ENCODE data around the gene EML3.
A peak's percentile ranks its signal among the peaks of the same experiment; 100 is the strongest.
"Not testable (repeated sequence)": the region's sequence is repeated elsewhere in the genome, so short reads cannot be mapped to it uniquely, and the experiment has no call there.

EML3 gene

DNA sequence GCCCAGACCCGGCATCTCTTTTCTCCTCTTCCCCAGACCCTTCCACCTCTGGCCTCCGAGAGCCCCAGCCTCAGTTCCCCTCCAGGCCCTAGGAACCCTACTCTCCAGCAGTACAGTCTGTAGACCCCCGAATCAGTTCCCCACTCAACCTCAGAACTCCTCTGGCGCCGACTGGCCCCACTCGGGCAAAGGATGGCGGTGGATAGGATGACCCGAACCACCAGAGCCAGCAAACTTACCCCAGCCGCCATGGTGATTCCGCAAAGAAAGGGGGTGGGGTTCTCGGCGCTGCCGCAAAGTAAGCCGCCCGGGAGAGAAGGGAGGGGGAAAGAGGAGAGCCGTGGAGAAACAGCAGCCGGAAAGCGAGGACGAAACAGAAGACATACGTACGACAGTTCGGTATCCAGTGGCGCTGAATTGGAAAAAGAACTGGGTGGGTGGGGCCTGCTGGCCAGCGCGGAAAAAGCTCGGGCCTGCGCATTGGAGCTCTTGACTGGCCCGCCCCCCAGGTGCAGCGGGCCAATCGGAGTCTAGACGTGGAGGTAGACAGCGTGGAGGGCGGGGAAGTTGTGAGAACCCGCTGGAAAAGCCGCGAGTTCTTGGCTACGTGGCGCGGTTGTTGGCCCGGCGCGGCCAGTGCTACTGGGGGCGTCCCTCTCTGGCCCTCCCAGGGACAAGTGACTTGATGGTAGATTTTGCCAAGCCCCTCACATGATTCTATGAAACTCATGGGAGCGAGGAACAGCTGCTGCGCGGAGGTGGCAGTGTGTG, 38.8 kb downstream of the EML3 start, which contains the start of gene EEF1G:
Gene EEF1G, minus strand, starts transcription at position 300 of the 771 bp plus-strand sequence. Its CDS starts 49 bp downstream, at position 251.
- peak; percentile 97 to 98 for DNase-seq (ENCODE audit: low read depth in 2 of 2)

DNA sequence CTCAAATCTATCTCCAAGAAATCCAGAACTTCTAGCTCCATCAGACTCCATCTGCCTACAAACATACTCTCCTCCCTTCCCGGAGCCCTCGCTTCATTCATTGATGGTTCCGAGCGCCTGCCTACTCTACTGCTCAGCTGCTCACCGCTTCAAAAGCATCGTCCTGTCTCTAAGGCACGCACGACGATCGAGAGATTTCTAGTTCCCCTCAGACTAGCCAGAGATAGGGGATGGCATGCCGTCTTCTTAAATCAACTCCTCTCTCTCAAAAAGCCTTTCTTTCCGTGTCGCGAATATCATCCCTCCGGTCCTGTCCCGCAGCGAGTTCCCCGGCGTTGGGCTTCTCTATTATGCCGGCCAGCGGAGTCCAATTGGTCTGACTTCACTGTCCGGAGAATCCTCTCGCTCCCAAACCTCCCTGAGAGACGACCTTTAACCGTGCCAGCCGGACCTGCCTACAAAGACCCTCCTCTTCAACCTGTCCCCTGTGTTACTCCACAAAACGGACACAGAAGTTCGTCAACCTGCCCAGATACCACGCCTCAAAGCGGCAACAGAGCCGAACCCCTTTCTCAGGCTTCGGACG, 39.5 kb downstream of the EML3 start:
- peak in 1 of 2 donors; percentile 3 for DNase-seq (ENCODE audit: low read depth in 2 of 2)

DNA sequence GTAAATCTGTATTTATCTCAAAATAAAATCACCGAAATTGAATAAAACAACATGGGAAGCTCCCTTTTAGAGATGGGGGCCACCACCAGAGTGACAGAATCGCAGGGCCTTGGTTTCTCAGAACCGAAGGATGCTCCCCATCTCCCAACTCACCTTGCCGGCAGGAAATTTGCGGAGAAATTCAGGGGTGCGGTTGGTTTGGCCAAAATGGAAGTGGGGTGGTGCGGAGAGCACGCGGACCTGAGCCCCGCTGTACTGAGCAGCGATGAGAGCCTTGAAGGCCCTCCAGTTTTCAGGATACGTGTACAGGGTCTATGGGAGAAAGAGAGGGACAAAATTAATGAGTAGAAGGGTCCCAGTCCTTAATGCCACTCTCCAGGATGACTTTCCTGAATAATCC, 40.1 kb downstream of the EML3 start:
- no peak for DNase-seq (ENCODE audit: low read depth in 2 of 2)

DNA sequence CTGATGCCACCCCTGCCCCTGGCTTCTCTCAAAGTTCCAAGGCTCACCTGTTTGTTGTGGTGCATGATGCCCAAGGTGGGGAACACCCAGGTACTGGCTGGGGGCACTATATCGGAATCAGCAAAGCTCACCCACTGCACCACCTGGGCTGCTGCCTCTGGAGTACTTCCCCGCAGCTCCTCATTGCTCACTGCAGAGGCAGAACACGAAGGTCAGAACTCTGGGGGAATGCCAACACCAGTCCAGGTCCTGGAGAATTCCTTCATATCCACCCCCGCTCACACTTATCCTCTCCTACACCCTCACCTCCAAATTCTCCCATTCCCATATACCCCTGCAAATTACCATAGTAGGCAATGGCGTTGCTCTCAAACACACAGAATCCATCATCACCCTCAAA, 41.1 kb downstream of the EML3 start:
- not testable (repeated sequence) for DNase-seq (ENCODE audit: low read depth in 2 of 2)

DNA sequence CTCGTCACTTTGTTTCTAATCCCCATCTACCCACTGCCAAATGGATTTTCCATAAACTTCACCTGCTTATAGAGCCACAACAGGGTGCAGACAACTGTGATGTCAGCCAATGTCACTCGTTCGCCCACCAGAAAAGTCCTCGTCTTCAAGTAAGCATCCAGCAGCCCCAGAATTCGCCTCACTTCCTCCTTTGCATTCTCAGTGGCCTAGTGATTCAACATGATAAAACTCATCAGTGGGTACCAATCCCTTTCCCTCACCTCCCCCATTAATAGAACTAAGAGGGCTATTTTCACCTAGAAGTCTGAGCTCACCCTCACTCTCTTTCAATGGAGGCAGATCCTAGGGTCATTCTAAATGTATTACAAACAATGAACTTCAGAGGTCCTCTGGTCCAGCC, 41.7 kb downstream of the EML3 start:
- not testable (repeated sequence) for DNase-seq (ENCODE audit: low read depth in 2 of 2)

DNA sequence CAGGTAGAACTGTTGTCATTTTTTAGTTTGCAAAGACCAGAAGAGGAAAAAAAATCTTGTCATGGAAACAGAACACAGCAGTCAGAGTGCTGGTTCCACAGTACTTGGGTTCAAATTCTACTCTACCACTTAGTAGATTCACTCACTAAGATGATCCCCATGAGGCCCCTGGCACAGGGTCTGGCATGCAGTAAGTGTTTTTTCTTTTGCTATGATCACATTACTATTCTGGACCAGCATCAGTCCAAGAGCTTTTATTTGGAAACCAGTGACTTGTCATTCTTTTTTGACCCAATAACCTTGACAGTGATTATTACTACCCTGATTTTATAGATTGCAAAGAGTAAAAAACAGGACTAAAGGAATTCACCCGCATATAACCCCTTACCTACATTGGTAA, 43.0 kb downstream of the EML3 start:
- DNase-seq (ENCODE audit: low read depth in 2 of 2), result no peak

DNA sequence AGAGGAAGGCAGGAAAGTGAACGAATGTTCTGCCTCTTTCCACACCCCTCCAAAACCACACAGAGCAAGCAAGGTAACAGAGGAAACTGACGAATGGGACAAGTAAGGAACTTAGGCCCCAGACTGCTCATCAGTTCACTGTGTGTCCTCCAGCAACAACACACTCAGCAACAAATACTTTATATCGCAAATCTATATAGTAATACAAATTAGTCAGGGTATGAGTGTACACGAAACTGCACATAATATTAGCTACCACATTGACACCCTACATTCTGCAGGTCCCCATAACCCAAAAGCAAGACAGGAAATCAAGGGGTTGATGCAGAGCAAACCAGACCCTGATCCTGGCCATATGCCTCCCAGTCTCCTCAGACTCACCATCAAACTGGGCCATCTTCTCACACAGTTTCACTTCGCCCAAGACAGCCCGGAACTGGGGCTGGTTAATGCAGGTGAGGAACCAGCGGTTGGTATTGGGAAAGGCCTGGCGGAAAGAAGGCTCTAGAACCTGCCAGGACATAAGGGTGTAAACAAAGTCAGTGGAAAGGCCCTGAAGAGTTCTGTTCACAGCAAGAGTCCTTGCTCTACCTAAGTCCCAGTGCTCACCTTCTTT, 45.4 kb downstream of the EML3 start:
- no peak for DNase-seq (ENCODE audit: low read depth in 2 of 2)

DNA sequence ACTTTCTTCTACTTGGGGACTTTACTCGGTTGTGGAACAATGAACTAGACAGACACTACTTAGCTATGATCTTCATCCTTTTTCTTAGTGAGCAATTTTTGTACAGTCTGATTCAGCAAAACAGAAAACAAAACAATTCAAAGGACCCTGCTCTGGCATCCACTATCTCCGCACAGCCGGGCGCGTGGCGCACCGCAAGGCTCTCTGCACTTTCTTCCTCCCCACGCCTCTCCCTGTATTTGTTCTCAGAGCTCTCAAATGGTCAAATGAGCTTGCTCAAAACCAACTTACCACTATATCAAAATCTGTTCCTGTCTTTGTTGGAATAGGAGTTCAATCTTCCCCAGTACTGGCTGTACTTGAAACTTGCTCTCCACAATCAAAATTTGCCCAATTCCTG, 46.3 kb downstream of the EML3 start:
- no peak for DNase-seq (ENCODE audit: low read depth in 2 of 2)

DNA sequence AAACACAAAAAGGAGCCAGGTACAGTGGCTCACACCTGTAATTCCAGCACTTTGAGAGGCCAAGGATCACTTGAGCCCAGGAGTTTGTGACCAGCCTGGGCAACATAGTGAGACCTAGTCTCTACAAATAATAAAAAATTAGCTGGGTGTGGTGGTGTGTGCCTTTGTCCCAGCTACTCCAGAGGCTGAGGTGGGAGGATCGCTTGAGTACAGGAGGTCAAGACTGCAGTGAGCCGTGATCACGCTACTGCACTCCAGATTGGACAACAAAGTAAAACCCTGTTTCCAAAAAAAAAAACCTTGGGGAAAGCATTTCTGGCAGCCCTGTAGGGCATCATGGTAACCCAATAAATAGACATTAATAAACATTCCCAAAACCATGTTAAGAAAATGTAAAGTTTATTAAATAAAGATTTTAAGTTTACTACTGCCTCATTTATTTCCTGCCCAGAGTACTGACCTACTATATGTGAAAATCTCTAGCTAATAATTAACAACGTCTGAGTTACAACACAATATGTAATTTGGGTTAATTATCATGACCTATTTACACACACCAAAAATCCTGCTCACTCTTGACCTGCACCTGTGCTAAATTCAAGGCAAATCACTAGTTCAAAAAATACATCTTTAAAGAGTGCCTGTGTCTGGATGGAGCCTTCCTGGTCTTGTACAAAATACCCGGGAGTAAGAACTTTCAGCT, 47.3 kb downstream of the EML3 start:
- DNase-seq (ENCODE audit: low read depth in 2 of 2), result no peak

DNA sequence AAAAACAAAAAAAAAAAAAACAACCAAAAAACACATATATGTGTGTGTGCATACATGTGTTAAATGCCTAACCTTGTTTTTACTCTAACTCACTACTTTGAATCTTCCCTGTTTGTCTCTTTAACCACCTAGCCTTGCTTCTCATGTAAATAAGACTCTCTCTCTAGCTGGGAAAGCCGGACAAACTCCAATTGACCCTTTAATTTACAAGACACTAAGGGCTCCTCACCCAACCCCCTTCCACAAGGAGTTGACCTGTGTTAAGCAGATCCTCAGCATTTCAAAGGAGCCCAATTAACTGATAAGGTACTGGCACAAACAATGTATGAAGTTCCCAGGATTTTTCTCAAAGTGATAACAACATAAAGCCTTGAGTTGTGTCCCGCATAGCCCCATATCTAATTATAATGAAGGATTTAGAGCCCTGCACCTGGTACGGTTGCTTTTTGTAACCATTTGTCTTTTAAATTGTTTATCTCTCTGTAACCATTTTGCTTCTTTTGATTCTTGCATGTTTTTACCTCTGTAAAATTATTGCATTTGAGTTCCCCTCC, 50.8 kb downstream of the EML3 start:
- DNase-seq (ENCODE audit: low read depth in 2 of 2), result not testable (repeated sequence)

DNA sequence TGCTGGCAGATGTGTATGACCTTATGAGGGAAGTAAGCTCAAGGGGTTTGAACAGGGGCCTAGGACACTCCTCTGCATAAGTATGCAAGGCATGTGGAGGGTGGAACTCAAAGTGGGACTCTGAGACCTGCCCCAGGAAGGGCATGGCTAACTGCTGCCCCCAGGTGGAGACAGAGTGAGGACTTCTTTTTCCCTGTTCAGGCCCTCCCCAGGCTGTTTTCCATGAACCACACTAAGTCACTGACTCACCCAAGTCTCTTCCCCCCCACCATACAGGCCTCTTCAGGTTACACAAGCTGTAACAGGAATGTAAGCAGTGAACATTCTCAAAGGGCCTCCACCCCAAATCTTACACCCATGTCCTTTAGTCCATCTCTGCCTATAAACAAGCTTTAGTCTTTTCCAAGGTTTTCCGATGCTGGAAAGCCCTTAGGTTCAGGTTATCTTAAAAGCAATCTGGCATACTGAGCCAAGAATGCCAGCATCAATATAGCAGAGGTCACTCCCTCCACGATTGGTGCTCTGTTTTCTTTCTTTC, 51.9 kb downstream of the EML3 start:
- DNase-seq (ENCODE audit: low read depth in 2 of 2), result peak; percentile 70 to 78

DNA sequence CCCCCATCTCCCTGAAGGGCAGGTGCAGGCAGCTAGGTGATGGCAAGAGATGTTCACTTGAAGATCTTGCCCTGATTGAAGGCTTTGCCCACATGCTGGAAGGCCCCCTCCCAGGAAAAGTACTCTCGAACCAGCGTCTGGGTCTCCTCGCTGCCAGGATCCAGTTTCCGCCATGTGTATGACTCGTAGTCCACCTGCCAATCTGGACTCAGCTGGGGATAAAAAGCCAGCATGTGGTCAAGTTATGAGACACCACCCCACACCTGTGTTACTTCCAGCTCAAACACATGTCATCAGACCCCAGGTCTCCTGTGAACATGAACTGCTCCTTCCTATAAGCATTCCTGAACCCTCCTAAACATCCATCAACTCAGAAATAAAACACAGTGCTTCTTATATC, 52.9 kb downstream of the EML3 start:
- not testable (repeated sequence) for DNase-seq (ENCODE audit: low read depth in 2 of 2)

DNA sequence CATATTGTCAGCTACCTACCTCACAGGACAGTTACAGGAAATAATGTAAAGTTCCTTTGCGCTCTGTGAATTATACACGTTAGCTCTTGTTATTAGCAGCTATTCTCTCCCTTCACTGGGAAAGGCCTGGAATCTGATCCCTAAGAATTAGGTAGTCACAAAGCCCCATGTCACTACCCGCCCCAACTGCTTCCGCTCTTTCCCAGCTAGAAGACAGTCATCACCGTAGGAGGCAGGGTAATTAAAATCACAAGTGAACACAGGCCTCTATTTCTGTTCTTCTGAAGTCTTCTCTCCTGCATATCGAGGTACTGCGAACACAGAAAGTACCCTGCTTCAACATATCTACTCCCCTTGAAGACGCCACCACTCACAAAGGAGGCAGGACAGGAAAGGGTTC, 53.4 kb downstream of the EML3 start:
- no peak for DNase-seq (ENCODE audit: low read depth in 2 of 2)

DNA sequence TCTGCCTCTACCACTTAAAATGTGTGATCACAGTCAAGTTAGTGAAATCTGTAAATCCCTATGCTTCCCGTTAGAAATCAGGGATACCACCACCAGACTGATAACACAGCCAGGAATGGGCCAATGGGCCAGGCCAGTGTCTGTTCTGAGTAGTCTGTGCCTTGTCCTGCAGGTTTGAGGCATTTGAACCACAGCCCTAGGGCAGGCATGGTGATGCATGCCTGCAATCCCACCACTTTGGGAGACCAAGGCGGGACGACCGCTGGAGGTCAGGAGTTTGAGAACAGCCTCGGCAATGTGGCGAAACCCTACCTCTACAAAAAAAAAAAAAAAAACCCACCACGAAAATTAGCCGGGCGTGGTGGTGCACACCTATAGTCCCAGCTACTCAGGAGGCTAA, 53.9 kb downstream of the EML3 start:
- DNase-seq (ENCODE audit: low read depth in 2 of 2), result no peak

DNA sequence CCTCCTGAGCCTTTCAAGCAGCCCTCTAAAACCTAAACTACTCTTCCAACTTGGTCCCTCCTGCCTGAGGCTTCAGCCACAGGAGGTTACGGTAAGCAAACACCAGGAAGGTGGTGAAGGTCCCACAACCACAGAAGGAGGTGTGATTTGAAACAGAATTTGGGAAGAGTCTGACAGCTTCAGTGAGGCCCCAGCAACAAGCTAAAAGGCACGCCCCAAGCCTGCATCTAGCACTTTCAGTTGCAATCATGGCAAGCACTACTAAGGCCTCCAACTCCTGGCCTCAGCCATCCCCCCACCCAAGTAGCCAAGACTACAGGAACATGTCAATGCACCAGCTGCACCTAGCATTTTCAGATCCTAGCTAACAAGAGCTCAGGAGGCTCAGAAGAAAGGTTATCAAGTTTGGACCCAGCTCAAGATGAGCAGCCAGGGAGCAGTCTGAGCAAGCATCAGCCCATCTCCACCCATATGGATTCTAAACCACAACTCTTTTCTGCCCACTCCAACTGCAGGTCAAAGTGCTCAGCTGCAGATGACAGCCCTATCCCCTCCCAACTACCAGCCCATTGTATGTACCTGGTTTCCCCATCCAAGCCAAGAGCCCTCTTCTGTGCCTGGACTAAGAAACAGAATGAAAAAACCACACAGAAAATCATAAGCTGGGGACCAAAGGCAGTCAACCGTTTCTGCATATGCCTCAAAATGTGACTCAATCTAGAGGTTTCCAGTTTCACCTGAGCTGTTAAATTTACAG, 55.5 kb downstream of the EML3 start:
- DNase-seq (ENCODE audit: low read depth in 2 of 2), result no peak

DNA sequence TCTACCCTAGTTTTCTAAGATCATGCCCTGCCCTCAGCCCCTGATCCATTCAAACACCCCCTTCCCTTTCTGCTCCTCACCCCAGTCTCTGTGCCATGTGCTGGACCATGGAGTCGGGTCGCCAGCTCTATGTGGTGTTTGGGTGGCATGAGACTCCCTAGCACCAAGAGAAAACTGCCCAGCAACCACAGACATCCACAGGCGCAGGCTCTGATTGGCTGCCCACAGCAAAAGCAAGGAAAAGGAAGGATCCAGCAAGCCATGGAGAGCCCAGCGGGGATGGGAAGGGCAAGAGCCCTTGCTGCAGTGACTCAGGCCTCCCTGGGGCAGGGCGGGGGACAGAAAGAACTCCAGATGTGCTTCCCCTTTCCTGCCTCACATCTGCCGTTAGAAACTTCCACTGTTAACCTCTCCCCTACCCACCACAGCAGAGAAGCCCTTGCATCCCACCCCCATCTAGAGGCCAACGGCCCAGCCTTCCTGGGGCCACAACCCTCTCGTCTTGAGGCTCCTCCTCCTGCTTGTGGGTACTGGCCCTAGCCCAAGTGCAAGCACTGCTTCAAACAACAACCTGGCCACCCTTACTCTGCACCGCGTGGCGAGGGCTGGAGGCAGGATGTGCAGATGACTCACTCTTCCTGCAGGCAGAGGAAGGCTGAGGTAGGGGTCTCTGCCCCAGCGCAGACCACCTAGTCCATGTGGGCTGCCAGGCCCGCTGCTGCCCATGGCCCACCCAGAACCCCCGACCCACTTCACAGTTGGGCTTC, 56.3 kb downstream of the EML3 start:
- DNase-seq (ENCODE audit: low read depth in 2 of 2), result peak; percentile 69 to 74

DNA sequence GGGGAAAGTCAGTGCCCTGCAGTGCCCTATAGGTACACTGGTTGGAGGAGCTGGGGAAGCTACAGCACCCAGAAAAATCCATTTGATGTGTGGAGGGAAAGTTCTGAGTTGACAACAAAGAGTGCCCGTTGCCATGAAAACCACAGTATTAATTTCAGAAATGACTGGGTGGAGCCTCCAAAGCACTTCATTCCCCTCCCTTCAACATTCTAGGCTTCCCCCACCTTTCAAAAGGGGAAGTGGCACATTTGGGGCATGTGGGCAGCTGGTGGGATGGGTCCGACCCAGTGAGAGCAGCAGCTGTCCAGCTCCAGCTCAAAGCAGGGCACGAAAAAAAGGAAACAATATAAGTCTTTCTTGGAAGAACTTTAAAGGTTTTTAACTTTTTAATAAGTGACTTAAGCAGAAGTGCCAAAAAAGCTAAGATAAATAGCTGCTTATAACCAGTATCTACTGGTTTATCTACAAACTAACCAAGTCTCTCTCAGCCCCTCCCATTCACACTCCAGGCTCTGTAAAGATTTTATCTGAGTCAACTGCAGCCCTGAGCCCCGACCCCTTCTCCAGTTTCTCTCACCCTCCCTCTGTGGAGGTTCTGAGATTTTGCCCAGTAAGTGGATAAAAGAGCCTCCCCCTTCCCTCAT, 57.0 kb downstream of the EML3 start:
- no peak for DNase-seq (ENCODE audit: low read depth in 2 of 2)

DNA sequence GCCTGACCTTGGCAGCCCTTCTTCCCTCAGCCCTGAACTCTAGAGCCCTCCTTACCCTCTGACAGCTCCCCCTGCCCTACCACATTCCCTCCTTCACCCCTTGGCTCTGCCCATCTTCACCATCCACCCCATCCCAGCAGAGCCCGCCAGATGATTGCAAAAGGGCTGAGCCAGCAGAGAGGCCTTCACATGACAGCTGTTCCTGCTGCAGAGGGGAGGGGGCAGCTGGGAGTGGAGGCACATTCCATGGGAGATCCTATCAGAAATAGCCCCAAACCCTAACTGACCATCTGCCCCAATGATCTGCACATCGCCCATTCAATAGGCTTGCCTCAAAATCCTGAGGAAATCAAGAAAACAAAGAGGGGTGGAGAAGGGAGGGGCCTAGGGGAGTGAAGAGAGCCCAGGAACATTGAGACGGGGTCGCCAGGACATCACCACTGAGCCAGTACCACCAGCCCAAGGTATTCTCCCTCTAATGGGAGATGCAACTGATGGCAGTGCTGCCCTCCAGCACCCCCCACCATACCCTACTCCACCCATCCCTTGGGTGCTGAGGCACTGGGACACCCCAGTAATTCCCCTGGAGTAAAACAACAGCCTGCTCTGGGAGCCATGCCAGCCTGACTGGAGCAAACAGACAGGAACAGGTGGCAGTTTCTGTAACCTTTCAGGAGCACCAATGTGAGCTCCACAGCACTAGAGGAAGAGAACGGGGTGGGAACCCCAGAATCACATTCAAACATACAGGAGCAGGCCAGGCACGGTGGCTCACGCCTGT, 58.0 kb downstream of the EML3 start:
- DNase-seq (ENCODE audit: low read depth in 2 of 2), result no peak

DNA sequence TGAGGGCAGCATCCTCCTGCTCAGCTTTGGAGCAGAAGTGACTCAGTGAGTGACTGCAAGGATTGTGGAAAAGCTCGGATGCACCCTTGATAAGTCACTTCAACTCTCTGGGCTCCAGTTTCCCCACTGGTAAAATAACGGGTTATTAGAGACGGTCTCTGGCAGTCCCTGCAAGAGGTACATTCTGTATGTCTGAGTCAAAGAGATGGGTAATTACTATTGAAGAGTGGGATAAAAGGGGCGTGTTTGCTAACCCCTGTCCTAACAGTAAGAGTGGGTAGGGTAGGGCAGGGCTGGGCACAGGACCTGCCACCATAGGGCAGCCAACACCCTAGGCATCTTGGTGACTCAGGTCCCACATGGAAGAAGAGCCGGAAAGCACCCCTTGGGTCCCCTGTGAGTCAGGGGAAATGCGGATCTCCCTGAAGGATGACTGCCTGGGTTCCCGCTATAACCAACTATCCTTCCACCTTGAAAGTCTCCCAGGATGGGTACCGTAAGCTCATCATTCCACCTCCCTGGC, 58.7 kb downstream of the EML3 start:
- no peak for DNase-seq (ENCODE audit: low read depth in 2 of 2)

Measured in stimulated activated CD8-positive, alpha-beta memory T cell treated with anti-CD3 and anti-CD28 coated beads, Interleukin-7, amount 100 ng/mL, for 4 hours (primary cell).